ENCODE data around the gene TRMT10B.

GRCh38 chr9:37732086-37732741, 21.4 kb upstream of the TRMT10B start:
- TF ChIP-seq POLR2AphosphoS5 (IDR thresholded peaks at IDR 0.05), result no peak
- TF ChIP-seq, protein P1, sequence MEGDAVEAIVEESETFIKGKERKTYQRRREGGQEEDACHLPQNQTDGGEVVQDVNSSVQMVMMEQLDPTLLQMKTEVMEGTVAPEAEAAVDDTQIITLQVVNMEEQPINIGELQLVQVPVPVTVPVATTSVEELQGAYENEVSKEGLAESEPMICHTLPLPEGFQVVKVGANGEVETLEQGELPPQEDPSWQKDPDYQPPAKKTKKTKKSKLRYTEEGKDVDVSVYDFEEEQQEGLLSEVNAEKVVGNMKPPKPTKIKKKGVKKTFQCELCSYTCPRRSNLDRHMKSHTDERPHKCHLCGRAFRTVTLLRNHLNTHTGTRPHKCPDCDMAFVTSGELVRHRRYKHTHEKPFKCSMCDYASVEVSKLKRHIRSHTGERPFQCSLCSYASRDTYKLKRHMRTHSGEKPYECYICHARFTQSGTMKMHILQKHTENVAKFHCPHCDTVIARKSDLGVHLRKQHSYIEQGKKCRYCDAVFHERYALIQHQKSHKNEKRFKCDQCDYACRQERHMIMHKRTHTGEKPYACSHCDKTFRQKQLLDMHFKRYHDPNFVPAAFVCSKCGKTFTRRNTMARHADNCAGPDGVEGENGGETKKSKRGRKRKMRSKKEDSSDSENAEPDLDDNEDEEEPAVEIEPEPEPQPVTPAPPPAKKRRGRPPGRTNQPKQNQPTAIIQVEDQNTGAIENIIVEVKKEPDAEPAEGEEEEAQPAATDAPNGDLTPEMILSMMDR (IDR thresholded peaks at IDR 0.05), result no peak
- TF ChIP-seq POLR2A (IDR thresholded peaks at IDR 0.05), result no peak
